Testis (tissue), 2 donors: ENCODE results near the gene NUP50.

Source experiments
- POLR2A ChIP-seq: fragments of 450-650 bp; IDR thresholded peaks from one replicate; pipeline ENCODE4 v1.6.1; 2017; ENCODE audit warnings: antibody characterized with exemption, mild to moderate bottlenecking, moderate library complexity
- TF ChIP-seq, protein P1 (sequence below), 3 experiments: fragments of 450-650 bp in 2 of 3; fragments of 200-600 bp in 1 of 3; sonication (generic) in 1 of 3; IDR thresholded peaks; one replicate each; pipeline ENCODE4 v1.5.1; 2016 to 2019; ENCODE audit warnings: antibody characterized with exemption in 3 of 3, mild to moderate bottlenecking in 2 of 3, moderate library complexity in 1 of 3

DNA sequence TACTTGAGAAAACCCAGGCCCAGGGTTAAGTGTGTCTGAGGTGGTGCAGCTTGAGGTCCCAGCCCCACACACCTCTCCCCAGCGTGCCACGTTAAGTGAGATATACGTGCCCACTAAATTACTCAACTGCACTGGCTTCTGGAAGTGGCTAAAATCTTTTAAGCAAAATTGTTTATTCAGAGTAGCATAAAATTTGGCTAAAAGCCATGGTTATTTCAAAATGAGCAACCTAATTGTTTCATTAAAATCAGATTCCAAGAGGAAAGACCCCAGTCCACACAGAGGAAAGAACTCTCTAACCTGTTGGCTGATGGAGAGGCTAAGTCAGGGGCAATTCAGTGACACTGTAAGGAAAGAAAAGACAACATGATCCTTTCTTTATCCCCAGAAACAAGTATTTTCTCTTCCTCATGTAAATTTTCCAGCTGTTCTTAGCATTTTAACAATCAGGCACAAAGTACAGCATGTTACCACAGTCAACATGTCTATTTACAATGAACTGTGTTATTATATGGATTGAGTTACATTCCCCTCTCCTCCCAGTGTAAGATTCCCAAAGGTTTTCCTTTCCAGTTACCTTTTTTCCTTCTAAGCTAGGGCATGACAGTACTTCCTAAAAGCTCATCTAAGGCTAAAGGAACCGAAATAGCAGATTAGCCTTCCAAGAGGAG lies 26.6 kb downstream of the NUP50 start:
- TF ChIP-seq, protein P1, sequence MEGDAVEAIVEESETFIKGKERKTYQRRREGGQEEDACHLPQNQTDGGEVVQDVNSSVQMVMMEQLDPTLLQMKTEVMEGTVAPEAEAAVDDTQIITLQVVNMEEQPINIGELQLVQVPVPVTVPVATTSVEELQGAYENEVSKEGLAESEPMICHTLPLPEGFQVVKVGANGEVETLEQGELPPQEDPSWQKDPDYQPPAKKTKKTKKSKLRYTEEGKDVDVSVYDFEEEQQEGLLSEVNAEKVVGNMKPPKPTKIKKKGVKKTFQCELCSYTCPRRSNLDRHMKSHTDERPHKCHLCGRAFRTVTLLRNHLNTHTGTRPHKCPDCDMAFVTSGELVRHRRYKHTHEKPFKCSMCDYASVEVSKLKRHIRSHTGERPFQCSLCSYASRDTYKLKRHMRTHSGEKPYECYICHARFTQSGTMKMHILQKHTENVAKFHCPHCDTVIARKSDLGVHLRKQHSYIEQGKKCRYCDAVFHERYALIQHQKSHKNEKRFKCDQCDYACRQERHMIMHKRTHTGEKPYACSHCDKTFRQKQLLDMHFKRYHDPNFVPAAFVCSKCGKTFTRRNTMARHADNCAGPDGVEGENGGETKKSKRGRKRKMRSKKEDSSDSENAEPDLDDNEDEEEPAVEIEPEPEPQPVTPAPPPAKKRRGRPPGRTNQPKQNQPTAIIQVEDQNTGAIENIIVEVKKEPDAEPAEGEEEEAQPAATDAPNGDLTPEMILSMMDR (IDR thresholded peaks at IDR 0.05), result no peak
- no peak for TF ChIP-seq POLR2A
